HG03025 (cell line): ENCODE data around the gene KCTD5.
"Not testable (repeated sequence)": the region's sequence is repeated elsewhere in the genome, so short reads cannot be mapped to it uniquely, and the experiment has no call there.

Experiments
- ATAC-seq: cut with Tn5 transposase; IDR thresholded peaks from one replicate; pipeline ENCODE4 v1.9.1; 2021; ENCODE audit warnings: mild to moderate bottlenecking, moderate library complexity; ENCODE audit not compliant: unreplicated experiment, low FRiP score

Gene KCTD5

DNA sequence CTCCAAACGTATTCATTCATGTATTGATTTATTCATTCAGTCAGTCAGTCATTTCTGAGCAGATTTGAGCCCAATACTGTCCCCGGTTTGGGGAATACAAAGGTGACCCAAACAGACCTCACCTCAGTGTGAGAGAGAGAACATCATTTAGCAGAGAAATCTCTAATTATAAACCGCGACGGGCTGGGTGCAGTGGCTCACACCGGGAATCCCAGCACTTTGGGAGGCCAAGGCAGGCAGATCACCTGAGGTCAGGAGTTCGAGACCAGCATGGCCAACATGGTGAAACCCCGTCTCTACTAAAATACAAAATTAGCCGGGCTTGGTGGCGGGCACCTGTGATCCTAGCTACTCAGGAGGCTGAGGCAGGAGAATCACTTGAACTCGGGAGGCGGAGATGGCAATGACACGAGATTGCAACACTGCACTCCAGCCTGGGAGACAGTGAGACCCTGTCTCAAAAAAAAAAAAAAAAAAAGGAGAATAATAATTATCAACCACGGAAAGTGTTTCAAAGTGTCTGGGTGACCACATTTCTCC, 39.4 kb downstream of the KCTD5 start:
- not testable (repeated sequence) for ATAC-seq

GRCh38 chr16:2724088-2724676, 41.9 kb downstream of the KCTD5 start:
- ATAC-seq = no peak

DNA sequence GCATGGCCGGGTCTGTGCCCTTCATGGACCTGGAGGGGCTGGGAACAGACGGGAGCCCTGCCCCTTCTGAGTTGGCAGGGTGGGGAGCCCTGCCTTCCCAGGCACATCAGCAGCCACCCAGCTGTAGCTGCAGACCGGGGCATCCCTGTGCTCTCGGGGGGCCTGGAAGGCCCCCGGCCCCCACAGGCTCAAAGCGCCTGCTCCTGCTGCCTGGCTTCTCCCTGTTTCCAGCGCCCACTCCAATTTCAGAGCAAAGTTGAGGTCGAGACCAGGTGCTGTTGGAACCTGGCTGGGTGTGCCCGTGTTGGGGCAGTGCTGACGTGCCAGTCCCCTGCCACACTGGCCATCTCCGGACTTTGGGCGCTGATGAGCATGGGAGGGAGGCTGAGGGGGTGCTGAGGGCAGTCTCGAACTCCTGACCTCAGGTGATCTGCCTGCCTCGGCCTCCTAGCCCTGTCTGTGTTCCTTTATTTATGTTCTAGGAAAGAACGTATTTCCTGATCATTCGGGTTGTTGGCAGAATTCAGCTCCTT, 42.6 kb downstream of the KCTD5 start:
- ATAC-seq = no peak

DNA sequence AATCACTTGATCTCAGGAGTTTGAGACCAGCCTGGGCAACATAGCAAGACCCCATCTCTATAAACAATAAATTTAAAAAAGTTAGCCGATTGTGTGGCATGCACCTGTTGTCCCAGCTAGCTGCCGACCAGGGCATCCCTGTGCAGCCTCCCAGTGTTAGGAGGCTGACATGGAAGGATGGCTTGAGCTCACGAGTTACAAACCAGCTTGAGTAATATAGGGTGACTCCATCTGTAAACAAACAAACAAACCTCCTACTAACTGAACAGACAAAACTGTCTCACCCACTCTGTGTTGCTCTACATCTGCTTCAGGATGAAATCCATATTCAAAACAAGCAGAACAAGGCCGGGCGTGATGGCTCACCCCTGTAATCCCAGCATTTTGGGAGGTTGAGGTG, 44.6 kb downstream of the KCTD5 start:
- ATAC-seq = no peak

DNA sequence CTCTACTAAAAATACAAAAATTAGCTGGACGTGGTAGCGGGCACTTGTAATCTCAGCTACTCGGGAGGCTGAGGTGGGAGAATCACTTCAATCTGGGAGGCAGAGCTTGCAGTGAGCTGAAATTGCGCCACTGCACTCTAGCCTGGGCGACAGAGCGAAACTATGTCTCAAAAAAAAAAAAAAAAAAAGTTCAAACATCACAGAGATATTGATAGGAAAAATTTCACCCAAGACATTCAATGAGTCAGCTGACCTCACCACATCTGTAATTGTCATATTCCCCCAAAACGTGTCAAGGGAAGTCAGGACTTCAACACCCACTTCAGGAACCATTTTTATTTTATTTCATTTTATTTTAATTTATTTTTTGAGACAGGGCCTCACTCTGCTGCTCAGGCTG, 45.7 kb downstream of the KCTD5 start:
- ATAC-seq = no peak

- ATAC-seq = no peak
Measured at GRCh38 chr16:2734844-2735515, 52.7 kb downstream of the KCTD5 start.

DNA sequence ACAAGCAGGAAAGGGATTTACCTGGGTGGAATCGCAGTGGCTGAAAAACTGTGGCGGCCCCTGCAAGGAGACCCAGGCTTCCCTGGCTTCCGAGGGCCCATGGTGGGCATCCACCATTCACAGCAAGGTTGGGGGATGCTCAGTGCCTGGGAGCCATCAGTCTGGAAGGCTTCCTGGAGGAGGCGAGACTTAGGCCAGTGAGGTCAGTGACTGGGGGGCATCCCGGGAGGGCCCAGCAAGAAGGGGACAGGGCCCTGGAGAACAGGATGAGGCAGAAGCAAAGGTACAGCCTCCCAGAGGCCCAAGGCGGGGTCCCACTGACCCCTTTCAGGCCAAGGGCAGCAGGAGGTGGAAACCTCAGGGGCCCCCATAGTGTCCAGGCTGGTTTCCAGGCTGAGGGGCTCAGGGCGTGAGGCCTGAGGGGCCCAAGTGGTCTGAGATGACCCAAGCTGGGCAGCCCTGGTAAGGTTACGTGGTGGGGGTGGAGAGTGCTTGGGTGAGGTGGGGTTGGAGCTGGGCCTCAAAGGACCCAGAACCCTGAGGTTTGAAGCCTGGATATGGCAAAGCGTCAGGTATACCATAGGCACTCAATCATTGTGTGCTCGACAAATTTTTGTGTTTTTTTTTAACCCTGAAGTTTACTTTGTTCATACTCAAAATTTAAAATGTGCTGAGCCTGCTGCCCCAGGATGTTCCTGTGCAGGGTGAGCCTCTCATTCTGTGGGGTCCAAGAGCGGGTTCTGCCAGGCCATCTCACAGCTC, 54.3 kb downstream of the KCTD5 start:
- no peak for ATAC-seq

DNA sequence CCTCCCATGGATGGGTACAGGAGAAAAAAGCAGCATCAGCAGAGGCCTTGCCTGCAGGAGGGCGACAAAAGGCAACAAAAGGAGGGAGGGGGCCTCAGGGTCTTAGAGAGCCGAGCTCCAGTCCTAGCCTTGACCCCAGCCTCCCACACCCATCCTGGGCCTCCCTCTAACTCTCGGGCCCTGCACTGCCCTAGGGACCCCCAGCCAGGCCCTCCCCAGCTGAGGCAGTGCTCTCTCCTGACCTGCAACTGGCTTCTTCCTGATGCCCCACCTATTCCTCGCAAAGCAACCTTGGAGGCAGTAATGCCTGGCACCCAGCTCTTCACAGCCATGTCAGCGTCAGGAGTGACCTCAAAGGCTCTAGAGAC, 54.9 kb downstream of the KCTD5 start:
- no peak for ATAC-seq

- ATAC-seq = no peak
Measured at GRCh38 chr16:2737895-2738418, 55.6 kb downstream of the KCTD5 start.

DNA sequence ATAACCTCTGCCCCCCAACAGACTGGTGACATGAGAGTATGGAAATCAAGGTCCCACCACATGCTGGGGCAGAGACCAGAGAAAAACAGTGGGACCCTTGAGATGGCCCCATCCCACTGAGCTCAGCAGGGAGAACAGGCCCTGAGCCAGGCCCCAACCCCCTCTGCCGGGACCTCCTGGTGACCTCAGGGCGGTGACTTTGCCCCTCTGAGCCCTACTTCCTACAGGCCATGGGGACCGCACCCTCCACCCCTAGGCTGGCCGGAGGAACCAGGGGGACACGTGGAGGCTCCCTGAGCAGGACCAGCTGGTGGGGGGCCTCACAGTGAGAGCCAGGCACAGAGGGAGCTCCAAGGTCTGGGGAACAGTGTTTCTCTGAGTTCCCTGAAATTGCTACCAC, 56.3 kb downstream of the KCTD5 start:
- ATAC-seq = no peak

DNA sequence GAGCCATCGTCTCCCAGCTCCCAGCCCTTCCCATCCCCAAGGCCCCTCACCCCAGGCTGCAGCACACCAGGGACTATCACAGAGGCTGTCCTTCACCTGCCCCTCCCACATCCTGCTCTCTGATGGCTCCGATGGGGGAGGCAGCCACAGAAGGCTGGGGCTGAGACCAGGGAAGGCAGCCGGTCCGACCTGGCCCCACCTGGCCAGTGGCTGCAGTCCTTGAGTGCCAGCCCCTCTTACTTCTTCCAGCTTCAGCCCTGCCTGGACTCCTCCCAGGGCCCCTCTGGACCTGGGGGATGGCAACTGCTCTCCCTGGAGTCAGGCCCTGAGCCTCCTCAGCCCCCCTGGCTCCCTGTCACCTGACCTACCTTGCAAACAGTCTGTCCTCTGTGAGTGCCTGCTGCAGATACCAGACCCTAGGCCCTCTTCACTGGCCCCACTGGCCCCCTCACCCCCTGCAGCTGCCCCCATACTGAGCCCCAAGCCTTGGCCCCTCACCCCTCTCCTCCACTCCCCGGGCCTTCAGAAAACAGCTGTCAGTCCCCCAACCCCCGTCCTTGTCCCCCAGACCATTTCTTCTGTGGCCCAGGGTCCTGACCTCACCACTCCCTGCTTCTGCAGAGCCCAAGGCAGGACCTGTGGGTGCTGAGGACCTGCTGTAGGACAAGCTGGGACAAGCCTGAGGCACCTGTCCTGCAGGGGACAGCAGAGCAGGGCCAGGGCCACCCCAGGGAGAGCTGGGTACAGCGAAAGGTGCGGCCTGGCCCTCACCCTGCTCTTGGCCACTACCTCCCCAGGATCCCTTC, 57.5 kb downstream of the KCTD5 start:
- no peak for ATAC-seq

GRCh38 chr16:2740476-2740875, 58.2 kb downstream of the KCTD5 start:
- ATAC-seq = no peak

GRCh38 chr16:2741168-2741567, 58.8 kb downstream of the KCTD5 start:
- no peak for ATAC-seq

- ATAC-seq = no peak
Measured at GRCh38 chr16:2742323-2743006, 60.1 kb downstream of the KCTD5 start.

GRCh38 chr16:2743007-2743810, 60.9 kb downstream of the KCTD5 start:
- ATAC-seq = no peak

DNA sequence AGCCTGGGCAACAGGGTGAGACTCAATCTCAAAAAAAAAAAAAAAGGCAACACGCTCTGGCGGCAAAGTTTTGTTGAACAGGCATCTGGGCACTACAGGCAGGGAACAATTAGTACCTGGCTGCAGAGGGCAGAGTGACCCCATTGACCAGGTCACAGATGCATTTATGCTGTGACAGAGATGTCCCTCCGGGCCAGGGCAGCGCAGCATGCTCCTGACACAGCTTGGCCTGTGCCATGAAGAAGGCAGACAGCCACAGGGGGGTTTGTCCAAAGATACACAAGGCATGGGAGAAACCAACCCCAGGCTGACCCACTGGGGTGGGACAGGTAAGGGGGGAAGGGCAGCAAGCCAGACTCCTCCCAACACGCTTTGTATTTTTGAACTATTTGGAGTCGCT, 62.4 kb downstream of the KCTD5 start:
- no peak for ATAC-seq

- ATAC-seq = no peak
Measured at GRCh38 chr16:2745116-2745890, 63.0 kb downstream of the KCTD5 start.

DNA sequence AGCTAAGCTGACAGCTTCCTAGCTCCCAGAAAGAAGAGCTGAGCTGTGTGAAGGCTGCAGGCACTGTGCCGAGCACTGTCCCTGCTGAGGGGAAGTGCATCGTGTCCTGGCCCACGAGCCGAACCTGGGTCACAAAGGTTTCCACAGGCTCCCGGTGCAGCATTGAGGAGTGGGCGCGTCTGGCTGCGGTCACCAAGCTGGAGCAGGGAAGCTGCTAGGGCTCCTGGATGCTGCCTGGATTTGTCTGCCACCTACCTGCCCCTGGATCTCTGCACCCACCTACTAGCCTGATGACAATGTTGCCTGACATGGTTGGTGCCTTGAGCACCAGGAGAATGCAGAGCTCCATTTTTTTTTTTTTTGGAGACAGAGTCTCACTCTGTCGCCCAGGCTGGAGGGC, 63.6 kb downstream of the KCTD5 start:
- no peak for ATAC-seq
